Aorta (tissue), 5 donors: ENCODE results near the gene RPS6KA4. TPM values are rescaled to one million over a fixed set of nuclear protein-coding genes. Genes with fewer than 3 reads are reported as not detected.

Experiments
- ATAC-seq: fragments of 200-7000 bp; cut with Tn5 transposase; one replicate; pipeline ENCODE4 v1.9.1; 2022; ENCODE audit warnings: moderate library complexity; ENCODE audit not compliant: low FRiP score
- DNase-seq, 2 donors: peaks; one replicate each; pipeline ENCODE4 v3.0.0-alpha.2; 2020
- H3K27ac ChIP-seq, 2 donors: one replicate each; pipeline ENCODE4 v1.5.1; 2013; ENCODE audit warnings: low read length in 2 of 2, mild to moderate bottlenecking in 2 of 2, moderate library complexity in 2 of 2, control low read depth in 1 of 2, inconsistent platforms in 1 of 2, low read depth in 1 of 2
- H3K27me3 ChIP-seq, 2 donors: one replicate each; pipeline ENCODE4 v1.6.1; 2013; ENCODE audit warnings: control low read depth in 1 of 2, low read length in 1 of 2, mild to moderate bottlenecking in 1 of 2, moderate library complexity in 1 of 2; ENCODE audit not compliant: insufficient read depth in 2 of 2, control insufficient read depth in 1 of 2
- H3K36me3 ChIP-seq, 2 donors: one replicate each; pipeline ENCODE4 v1.6.1; 2013; ENCODE audit warnings: control low read depth in 1 of 2, low read length in 1 of 2, mild to moderate bottlenecking in 1 of 2; ENCODE audit not compliant: insufficient read depth in 2 of 2, control insufficient read depth in 1 of 2
- H3K4me1 ChIP-seq, 2 donors: one replicate each; pipeline ENCODE4 v1.6.1; 2013; ENCODE audit warnings: low read length in 2 of 2, control low read depth in 1 of 2, mild to moderate bottlenecking in 1 of 2, moderate library complexity in 1 of 2; ENCODE audit not compliant: insufficient read depth in 2 of 2, control insufficient read depth in 1 of 2
- H3K4me3 ChIP-seq, 2 donors: one replicate each; pipeline ENCODE4 v1.5.1; 2013; ENCODE audit warnings: low read length in 2 of 2, control low read depth in 1 of 2, mild to moderate bottlenecking in 1 of 2
- H3K9me3 ChIP-seq: one replicate; pipeline ENCODE4 v1.6.1; 2013; ENCODE audit warnings: mild to moderate bottlenecking, low read length; ENCODE audit not compliant: control insufficient read depth
- WGBS, 2 donors: extraction: QIAGEN DNeasy Blood & Tissue Kit; methylation state at CpG; one replicate each; pipeline ENCODE4 v1.1.7; 2013; 5-methylcytosine and 5-hydroxymethylcytosine counted together
- intact Hi-C, 2 donors: fragments of 100-400 bp; cut with DNase I; formaldehyde crosslinking; loops; one replicate each; pipeline versions ENCODE4 v1.14.2 to v1.15.0; 2022
- polyA plus RNA-seq, 2 donors: library from polyadenylated mRNA; stranded (reverse); fragments of 200-250 nt; gene quantifications; one replicate each; pipeline ENCODE4 v1.2.3, GENCODE V29; 2013
- total RNA-seq, 2 donors: library from RNA; stranded (reverse); fragmentation: NEBNext Ultra II Directional; extraction: Animal tissue kit (Norgen Biotek cat#: 25700); gene quantifications; one replicate each; pipeline ENCODE4 v1.2.1, GENCODE V29; 2021
- donor health status: healthy with polysubstance abuse.
- donor health status: Bipolar disorder and iron deficiency.
- donor health status: DM: no; HTN: no; CAD: no.
- donor health status: DM: no; HTN: no; CAD: no.
- donor health status: DM: yes; HTN: yes; CAD: no.

The RPS6KA4 gene
- total and polyA plus RNA-seq, 4 donors: 14.1 to 31.8 (median 26.5) TPM

DNA sequence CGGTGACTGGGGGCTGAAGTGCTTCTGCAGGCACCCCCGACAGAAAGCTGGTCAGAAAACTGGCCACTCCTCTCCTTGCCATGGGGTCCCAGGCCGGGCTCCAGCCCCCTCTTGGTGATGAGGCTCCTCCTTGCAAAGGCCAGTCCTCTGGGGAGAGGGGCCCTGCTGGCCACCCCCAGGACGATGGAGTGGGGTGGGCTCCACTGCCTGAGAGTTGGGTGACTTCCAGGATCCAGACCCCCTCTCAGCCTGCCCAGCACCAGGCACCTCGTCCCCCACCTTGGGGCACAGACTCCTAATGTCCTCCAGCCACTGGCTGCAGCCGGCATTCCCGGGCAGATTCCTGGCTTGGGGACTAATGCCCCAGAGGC lies 441 bp upstream of the RPS6KA4 start:
- H3K36me3 ChIP-seq: peaks cover 2 to 4% of the 10 kb centered on the region in 2 donors
- no peaks in the 10 kb centered on the region for H3K9me3 ChIP-seq
- H3K4me3 ChIP-seq: peak overlapping the region; percentile 72 to 74
- H3K27me3 ChIP-seq: no peaks in the 10 kb centered on the region
- DNase-seq (no peak), ATAC-seq (peak; percentile 11)
- H3K27ac ChIP-seq: peak overlapping the region; percentile 1 to 87
- H3K4me1 ChIP-seq: no peaks in the 10 kb centered on the region
- WGBS, 2 donors: 8 to 10% methylated on average over 7 of the region's 7 CpGs
- intact Hi-C loops: loop anchor here in 1 of 2 donors (5.0 kb wide), 1 partner anchor 41 kb away; the partner anchor contains the start of genes PRDX5 and TRMT112

DNA sequence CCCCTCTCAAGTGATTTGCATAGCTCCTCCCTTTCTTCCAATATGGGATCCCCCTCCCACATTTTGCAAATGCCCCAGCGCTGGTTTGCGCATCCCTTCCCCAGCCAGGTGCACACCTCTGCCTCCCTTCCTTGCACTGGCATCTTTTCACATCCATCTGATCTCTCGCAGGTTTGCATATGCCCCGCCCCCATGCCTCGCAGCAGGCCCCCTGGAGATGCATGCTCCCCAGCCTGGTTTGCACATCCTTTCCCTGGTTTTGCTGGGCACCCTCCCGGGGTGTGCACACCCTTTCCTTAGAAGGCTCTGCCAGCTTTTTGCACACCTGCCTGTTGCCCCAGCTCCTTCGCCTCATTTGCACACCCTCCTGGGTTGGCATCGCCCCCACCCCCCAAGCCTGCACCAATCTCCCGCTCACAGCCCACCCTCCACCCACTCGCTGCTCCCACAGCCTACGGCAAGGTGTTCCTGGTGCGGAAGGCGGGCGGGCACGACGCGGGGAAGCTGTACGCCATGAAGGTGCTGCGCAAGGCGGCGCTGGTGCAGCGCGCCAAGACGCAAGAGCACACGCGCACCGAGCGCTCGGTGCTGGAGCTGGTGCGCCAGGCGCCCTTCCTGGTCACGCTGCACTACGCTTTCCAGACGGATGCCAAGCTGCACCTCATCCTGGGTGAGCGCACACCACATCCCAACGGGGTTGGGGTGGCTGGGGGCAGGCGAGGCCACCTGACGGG lies 917 bp downstream of the RPS6KA4 start:
- Histone ChIP-seq H3K4me3 (peak overlapping the region; percentile 59 to 74), H3K4me1 (no peaks in the 10 kb centered on the region), H3K27me3 (no peaks in the 10 kb centered on the region), H3K9me3 (no peaks in the 10 kb centered on the region), H3K27ac (no peak overlapping the region), H3K36me3 (peaks cover 2 to 4% of the 10 kb centered on the region in 2 donors)
- DNase-seq (peak in 1 of 2 donors; percentile 64), ATAC-seq (no peak)
- 46 to 49% methylated on average over 38 of the region's 38 CpGs for WGBS, 2 donors
- intact Hi-C loops: loop anchor here in 1 of 2 donors (5.0 kb wide), 1 partner anchor 43 kb away; the partner anchor contains the start of genes PRDX5 and TRMT112

- DNase-seq: peak in 1 of 2 donors; percentile 55
- no peak for ATAC-seq
- Histone ChIP-seq H3K4me3 (no peak overlapping the region), H3K27me3 (no peaks in the 10 kb centered on the region), H3K9me3 (no peaks in the 10 kb centered on the region), H3K4me1 (no peaks in the 10 kb centered on the region), H3K36me3 (peaks cover 4% of the 10 kb centered on the region in 2 donors), H3K27ac (no peak overlapping the region)
- WGBS, 2 donors: 67 to 71% methylated on average over 13 of the region's 13 CpGs
- intact Hi-C loops: no loop called here
Observed at GRCh38 chr11:64360448-64360921, 1.5 kb downstream of the RPS6KA4 start.

DNA sequence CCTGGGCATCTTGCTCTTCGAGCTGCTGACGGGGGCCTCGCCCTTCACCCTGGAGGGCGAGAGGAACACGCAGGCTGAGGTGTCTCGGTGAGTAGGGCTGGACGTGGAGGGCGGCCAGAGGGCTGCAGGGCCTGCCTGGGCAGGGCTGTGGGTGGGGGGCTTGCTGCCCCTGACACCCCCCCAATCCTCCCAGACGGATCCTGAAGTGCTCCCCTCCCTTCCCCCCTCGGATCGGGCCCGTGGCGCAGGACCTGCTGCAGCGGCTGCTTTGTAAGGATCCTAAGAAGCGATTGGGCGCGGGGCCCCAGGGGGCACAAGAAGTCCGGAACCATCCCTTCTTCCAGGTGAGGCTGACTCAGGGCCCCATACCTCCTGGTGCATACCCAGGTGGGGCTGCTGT lies 2.7 kb downstream of the RPS6KA4 start:
- WGBS, 2 donors: 92% methylated on average over 8 to 18 of the region's 18 CpGs
- Histone ChIP-seq H3K4me1 (no peaks in the 10 kb centered on the region), H3K4me3 (no peak overlapping the region), H3K9me3 (no peaks in the 10 kb centered on the region), H3K27ac (no peak overlapping the region), H3K27me3 (no peaks in the 10 kb centered on the region), H3K36me3 (peaks cover 4% of the 10 kb centered on the region in 2 donors)
- intact Hi-C loops: no loop called here
- DNase-seq (no peak), ATAC-seq (no peak)

DNA sequence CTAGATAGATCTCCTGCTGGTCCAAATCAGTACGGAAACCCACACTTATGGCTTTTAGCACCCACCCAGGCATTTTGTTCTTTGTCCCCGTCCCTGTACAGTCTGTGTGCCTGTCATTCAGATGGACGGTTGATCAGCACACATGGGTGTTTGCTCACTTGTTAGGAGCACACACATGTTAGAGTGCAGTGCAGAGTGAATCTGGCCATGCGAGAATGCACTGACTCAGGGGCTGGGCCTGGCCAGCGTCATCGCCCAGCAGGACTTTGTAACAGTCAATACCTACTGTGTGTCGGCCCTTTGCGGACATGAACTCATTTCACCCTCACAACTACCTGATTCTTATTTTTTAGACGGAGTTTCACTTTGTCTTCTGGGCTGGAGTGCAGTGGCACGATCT lies 3.4 kb downstream of the RPS6KA4 start:
- no peaks in the 10 kb centered on the region for H3K4me1 ChIP-seq
- no peak for DNase-seq
- peaks cover 4% of the 10 kb centered on the region in 2 donors for H3K36me3 ChIP-seq
- no peaks in the 10 kb centered on the region for H3K27me3 ChIP-seq
- no peak for ATAC-seq
- whole genome bisulfite sequencing, 2 donors: 90 to 92% methylated on average over 10 of the region's 10 CpGs
- H3K4me3 ChIP-seq: no peak overlapping the region
- intact Hi-C loops: no loop called here
- no peak overlapping the region for H3K27ac ChIP-seq
- H3K9me3 ChIP-seq: no peaks in the 10 kb centered on the region

GRCh38 chr11:64364435-64364834 lies 5.5 kb downstream of the RPS6KA4 start:
- 88 to 94% methylated on average over 6 of the region's 6 CpGs for WGBS, 2 donors
- no peaks in the 10 kb centered on the region for H3K4me1 ChIP-seq
- peaks cover 4 to 8% of the 10 kb centered on the region in 2 donors for H3K36me3 ChIP-seq
- intact Hi-C loops: no loop called here
- DNase-seq (no peak), ATAC-seq (no peak)
- H3K27me3 ChIP-seq: no peaks in the 10 kb centered on the region
- H3K27ac ChIP-seq: no peak overlapping the region
- no peaks in the 10 kb centered on the region for H3K9me3 ChIP-seq
- H3K4me3 ChIP-seq: no peak overlapping the region

GRCh38 chr11:64364911-64365310 lies 5.9 kb downstream of the RPS6KA4 start:
- peaks cover 4 to 10% of the 10 kb centered on the region in 2 donors for H3K36me3 ChIP-seq
- 81 to 93% methylated on average over 4 of the region's 4 CpGs for WGBS, 2 donors

DNA sequence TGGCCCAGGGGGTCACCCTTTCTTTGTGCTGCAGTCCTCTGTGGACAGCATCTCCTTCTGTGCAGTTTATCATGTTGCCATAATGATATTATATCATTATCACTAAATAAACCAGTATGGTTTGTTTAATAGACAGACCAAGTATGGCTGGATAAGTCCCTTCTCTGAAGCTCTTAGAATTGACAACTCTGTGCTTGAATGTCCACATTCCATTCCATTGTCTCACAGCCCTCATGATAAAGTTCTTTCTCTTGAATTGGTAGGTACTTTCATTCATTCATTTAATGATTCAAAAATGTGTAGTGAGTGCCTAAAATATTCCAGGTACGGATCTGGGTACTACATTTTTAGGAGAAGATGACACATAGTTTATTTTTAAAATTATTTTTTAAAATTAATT lies 7.8 kb downstream of the RPS6KA4 start:
- H3K9me3 ChIP-seq: no peaks in the 10 kb centered on the region
- no peak overlapping the region for H3K4me3 ChIP-seq
- H3K27me3 ChIP-seq: no peaks in the 10 kb centered on the region
- H3K27ac ChIP-seq: no peak overlapping the region
- DNase-seq: no peak
- peaks cover 4 to 10% of the 10 kb centered on the region in 2 donors for H3K36me3 ChIP-seq
- H3K4me1 ChIP-seq: no peaks in the 10 kb centered on the region
- WGBS, 2 donors: 53 to 63% methylated on average over 1 of the region's 1 CpG
- ATAC-seq: no peak
- intact Hi-C loops: no loop called here

More at GRCh38 chr11:64364911-64365310, 5.9 kb downstream of the RPS6KA4 start:
- Histone ChIP-seq H3K27me3 (no peaks in the 10 kb centered on the region), H3K4me3 (no peak overlapping the region), H3K4me1 (no peaks in the 10 kb centered on the region), H3K9me3 (no peaks in the 10 kb centered on the region), H3K27ac (no peak overlapping the region)
- ATAC-seq (no peak), DNase-seq (no peak)
- intact Hi-C loops: no loop called here
